CD4-positive, alpha-beta T cell treated with Interferon alpha-2 for 1 hour (primary cell): ENCODE measurements around the gene LRRC52.

Experiments
- DNase-seq, 2 donors: peaks; one replicate each; pipeline ENCODE4 v3.0.0-alpha.2; 2020 to 2022

The LRRC52 gene

GRCh38 chr1:165539306-165539705 is 4.5 kb upstream of the LRRC52 start:
- DNase-seq, result no peak

GRCh38 chr1:165539908-165540307 is 3.9 kb upstream of the LRRC52 start:
- no peak for DNase-seq

GRCh38 chr1:165542015-165542631 is 1.7 kb upstream of the LRRC52 start:
- DNase-seq, result no peak

- no peak for DNase-seq
Observed at GRCh38 chr1:165542647-165543046, 1.2 kb upstream of the LRRC52 start.

- DNase-seq, result no peak
Observed at GRCh38 chr1:165544996-165545395, 1.2 kb downstream of the LRRC52 start.

GRCh38 chr1:165545974-165546373 is 2.2 kb downstream of the LRRC52 start:
- no peak for DNase-seq

GRCh38 chr1:165549973-165550372 is 6.2 kb downstream of the LRRC52 start:
- no peak for DNase-seq

GRCh38 chr1:165551469-165551868 is 7.7 kb downstream of the LRRC52 start:
- DNase-seq, result no peak

GRCh38 chr1:165560883-165561656 is 17.3 kb downstream of the LRRC52 start:
- DNase-seq, result no peak

- no peak for DNase-seq
Observed at GRCh38 chr1:165562571-165562970, 18.8 kb downstream of the LRRC52 start.

- DNase-seq, result no peak
Observed at GRCh38 chr1:165563551-165563950, 19.8 kb downstream of the LRRC52 start.

GRCh38 chr1:165564561-165564960 is 20.8 kb downstream of the LRRC52 start:
- no peak for DNase-seq

- no peak for DNase-seq
Observed at GRCh38 chr1:165565751-165566490, 22.1 kb downstream of the LRRC52 start.

- DNase-seq, result no peak
Observed at GRCh38 chr1:165570078-165570477, 26.3 kb downstream of the LRRC52 start.

GRCh38 chr1:165573787-165574186 is 30.0 kb downstream of the LRRC52 start:
- DNase-seq, result no peak

- no peak for DNase-seq
Observed at GRCh38 chr1:165574295-165574694, 30.5 kb downstream of the LRRC52 start.

- no peak for DNase-seq
Observed at GRCh38 chr1:165575468-165576099, 31.8 kb downstream of the LRRC52 start.

GRCh38 chr1:165576536-165576935 is 32.7 kb downstream of the LRRC52 start:
- no peak for DNase-seq

GRCh38 chr1:165577707-165578106 is 33.9 kb downstream of the LRRC52 start:
- no peak for DNase-seq

GRCh38 chr1:165580931-165581871 is 37.4 kb downstream of the LRRC52 start:
- no peak for DNase-seq

GRCh38 chr1:165581926-165582325 is 38.1 kb downstream of the LRRC52 start:
- DNase-seq, result no peak

GRCh38 chr1:165586398-165586797 is 42.6 kb downstream of the LRRC52 start:
- no peak for DNase-seq
